ENCODE data around the gene PTPRK. TPM values are rescaled to one million over a fixed set of nuclear protein-coding genes. Genes with fewer than 3 reads are reported as not detected.

The PTPRK gene
- polyA plus RNA-seq, 3 donors: 52.1 to 55.4 (median 54.4) TPM

DNA sequence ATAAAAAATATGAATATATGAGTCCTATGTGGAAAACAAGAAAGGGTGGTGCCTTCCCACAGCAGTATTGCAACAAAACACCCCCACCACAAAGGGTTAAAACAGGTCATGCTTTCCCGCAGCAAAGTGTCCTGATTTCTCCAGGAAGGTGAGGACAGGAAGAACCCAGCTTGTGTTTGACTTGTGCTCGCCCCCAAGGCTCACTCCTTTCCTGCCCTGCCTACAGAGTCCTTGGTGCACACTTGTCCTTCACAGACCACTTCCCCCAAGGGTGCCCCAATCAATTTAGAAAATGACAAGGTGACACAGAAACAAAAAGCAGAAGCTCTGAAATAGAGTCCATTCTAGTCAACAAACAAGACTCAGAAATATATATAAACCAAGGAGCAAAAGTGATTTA is 237.4 kb downstream of the PTPRK start:
- DNase-seq (ENCODE audit: extremely low read depth in 1 of 11, low read depth in 9 of 11, low spot score in 4 of 11): no peak

DNA sequence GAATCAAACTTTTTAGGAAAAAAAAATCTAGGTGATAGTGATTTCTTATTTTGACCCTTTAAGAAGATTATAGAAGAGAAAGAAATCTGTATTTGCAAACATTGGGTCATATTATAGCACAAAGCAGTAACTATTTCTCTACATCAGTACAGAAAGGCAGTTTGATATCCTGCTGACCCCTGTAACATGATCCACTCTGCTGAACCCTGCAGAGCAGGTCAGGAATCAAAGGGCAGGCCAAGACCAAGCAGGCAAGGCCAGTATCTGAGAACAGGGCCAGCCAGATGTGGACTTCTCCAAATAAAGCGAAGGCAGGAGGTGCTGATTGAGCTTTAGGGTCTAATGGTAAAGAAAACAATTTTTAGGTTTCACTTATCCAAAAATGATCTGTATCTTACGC is 239.4 kb downstream of the PTPRK start:
- no peak for DNase-seq (ENCODE audit: extremely low read depth in 1 of 11, low read depth in 9 of 11, low spot score in 4 of 11)

DNA sequence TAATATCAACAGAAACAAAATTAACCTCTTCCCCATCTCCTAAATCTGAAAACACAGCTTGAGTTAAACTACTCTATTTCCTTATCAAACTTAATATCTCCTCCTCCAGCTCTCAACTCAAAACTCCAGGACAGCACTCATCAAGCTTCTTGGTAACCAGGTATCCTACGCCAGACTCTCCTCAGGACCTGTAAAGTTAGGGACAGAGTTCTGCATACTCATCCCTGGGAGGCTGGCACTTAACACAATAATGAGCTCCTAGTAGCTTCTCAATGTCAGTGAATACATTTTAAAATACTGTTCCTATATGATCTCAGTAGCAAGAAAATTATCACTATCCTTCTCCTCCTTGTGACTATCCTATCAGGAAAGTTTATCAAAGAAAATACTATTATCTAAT is 240.3 kb downstream of the PTPRK start:
- no peak for DNase-seq (ENCODE audit: extremely low read depth in 1 of 11, low read depth in 9 of 11, low spot score in 4 of 11)

DNA sequence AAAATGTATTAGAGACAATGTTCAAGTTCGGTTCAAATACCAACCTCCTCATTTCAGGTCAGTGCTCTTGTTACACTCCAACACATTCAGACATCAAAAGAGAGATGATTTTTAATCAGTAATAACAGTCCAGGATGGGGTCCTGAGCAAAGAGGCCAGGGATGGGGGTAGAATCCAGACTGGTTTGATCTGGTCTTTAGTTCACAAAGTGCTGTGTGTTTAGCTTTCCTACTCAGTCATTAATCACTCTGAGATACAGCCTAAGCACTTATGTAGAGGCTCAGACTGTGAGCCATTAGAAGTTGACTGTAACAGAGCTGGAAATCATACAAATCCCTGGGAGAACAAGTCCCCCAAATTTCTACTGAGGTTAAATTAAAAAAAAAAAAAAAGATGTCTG is 241.6 kb downstream of the PTPRK start:
- DNase-seq (ENCODE audit: extremely low read depth in 1 of 11, low read depth in 9 of 11, low spot score in 4 of 11): peak in 8 of 11 donors; percentile 2 to 13 (median 6)

DNA sequence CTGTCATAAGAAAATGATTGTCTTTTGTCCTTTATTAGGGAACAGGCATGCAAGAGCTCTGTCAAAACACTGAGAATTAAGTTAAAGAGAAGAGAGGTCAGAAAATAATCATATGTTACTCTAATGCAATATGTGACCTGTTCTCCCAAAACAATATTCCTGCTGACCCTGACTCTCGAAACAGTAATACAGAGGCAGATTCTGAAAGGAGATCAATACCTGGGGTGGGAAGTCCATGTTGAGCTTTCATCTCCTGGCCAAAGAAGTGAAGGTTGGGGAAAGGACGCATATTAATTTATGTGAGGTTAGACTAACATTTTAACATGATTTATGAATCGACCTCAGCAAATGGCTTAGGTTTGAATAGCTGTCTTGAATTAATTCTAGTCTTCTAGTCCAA is 243.0 kb downstream of the PTPRK start:
- DNase-seq (ENCODE audit: extremely low read depth in 1 of 11, low read depth in 9 of 11, low spot score in 4 of 11): no peak

DNA sequence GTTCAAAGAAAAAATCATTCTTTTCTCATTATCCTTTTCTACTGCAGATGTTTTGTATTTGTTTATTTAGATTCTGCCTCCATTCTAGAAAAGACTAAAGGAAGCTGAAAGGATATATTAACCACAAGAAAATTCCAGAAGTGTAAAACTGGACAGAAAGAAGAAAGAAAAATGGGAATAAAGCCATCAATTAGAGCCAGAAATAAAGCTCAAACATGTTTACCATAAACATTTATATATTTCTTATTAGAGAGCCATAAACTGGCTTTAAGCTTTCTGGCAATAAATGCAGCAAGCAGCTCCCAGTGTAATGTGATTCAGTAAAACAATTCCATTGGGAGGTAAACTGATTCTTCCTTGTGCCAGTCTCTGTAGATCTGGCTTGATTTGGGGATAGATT is 244.1 kb downstream of the PTPRK start:
- no peak for DNase-seq (ENCODE audit: extremely low read depth in 1 of 11, low read depth in 9 of 11, low spot score in 4 of 11)

DNA sequence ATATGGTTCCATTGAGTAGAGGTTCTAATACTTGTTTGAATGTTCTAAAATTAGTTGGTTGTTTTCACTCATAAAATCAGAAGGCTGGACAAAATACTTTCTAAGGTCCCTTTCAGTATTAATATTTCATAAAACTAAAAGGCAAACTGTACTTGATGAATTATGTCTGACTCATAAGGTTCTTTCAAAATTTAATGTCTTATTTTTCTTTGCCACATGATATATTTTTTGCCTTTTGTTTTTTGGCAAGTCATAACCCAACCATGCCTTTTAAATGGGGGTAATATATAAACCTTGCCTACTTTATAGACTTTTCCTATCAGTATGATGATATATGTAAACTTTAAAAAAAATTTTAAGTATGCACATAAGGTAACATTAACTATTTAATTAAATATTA is 244.7 kb downstream of the PTPRK start:
- no peak for DNase-seq (ENCODE audit: extremely low read depth in 1 of 11, low read depth in 9 of 11, low spot score in 4 of 11)

DNA sequence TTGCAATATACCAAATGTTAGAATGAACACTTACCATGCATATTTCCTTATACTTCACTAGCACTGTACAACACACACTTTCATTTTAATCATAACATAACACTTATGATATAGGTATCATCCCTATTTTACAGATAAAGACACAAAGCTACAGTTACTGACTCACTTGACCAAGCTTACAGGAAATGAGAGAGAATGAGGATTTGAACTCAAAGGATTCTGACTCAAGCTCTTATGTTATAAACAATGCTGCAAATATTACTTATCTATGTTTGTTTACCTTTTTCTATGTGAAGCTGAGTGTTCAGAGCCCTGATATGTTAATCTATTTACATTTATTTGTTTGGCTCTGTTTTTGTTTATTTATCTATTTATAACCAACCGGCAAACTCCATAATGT is 245.4 kb downstream of the PTPRK start:
- DNase-seq (ENCODE audit: extremely low read depth in 1 of 11, low read depth in 9 of 11, low spot score in 4 of 11): no peak

DNA sequence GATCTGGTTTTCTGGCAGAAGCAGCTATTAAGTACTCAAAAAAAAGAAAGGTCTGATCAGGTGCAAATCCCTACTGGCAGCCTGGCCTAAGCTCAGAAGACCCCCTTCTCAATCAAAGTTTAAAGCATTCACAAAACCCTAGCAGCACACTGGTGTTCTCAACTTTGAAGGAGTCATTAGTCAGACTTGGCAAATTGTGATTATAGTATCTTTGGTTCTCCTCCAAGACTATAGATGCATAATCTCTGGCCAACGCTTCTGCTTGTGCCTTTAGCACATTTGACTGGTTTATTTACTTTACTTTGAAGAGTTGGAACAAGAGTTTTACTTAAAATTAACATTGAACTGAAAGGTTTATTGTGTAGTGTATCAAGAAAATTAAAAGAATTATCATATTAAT is 248.9 kb downstream of the PTPRK start:
- no peak for DNase-seq (ENCODE audit: extremely low read depth in 1 of 11, low read depth in 9 of 11, low spot score in 4 of 11)

DNA sequence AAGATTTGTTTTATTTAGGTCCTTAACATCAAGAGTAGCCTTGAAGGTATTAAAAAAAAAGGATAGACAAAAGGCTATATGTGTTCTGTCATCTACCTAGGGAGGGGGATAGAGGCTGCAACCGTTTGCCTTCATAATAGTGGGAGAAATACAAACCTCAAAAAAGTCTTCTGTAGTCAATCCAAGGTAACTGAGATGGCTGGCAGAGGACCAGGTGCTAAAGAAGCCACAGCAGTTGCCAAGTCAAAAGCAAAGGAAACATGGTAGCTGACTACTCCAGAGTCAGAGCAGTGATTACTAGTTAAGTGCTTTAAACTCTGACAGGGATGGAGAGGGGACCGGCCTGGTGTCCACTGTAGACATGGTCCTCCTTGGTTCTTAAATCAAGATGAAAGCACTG is 249.4 kb downstream of the PTPRK start:
- no peak for DNase-seq (ENCODE audit: extremely low read depth in 1 of 11, low read depth in 9 of 11, low spot score in 4 of 11)

DNA sequence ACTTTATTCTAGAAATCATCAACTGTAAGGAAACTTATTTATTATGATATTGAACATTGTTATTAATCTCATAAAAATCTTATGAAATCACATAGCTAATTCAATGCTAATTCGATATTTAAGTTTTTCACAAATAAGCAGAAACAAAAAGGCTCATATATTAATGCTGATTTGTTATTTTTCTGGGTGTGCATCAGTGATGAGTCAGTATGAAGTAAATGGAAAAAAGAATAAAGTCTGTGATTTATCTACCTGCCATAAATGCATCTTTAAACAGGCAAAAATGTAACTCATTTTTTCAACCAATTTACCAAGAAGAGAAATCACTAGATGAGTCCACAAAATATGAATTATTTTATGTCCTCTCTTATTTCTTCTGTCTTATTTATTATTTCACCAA is 253.5 kb downstream of the PTPRK start:
- DNase-seq (ENCODE audit: extremely low read depth in 1 of 11, low read depth in 9 of 11, low spot score in 4 of 11): no peak

DNA sequence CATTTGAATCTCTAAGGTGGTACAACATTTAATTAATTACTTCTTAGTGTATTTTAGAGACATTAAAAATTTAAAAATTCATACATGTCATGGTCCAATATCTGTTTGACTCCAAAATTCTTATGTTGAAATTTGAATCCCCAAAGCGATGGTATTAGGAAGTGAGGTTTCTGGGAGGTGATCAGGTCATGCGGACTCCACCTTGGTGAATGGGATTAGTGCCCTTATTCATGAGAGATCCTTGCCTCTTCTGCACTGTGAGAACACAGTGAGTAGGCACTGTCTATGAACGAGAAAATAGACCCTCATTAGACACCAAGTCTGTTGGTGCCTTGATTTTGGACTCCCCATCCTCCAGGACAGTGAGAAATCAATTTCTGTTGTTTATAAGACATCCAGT is 254.7 kb downstream of the PTPRK start:
- no peak for DNase-seq (ENCODE audit: extremely low read depth in 1 of 11, low read depth in 9 of 11, low spot score in 4 of 11)

DNA sequence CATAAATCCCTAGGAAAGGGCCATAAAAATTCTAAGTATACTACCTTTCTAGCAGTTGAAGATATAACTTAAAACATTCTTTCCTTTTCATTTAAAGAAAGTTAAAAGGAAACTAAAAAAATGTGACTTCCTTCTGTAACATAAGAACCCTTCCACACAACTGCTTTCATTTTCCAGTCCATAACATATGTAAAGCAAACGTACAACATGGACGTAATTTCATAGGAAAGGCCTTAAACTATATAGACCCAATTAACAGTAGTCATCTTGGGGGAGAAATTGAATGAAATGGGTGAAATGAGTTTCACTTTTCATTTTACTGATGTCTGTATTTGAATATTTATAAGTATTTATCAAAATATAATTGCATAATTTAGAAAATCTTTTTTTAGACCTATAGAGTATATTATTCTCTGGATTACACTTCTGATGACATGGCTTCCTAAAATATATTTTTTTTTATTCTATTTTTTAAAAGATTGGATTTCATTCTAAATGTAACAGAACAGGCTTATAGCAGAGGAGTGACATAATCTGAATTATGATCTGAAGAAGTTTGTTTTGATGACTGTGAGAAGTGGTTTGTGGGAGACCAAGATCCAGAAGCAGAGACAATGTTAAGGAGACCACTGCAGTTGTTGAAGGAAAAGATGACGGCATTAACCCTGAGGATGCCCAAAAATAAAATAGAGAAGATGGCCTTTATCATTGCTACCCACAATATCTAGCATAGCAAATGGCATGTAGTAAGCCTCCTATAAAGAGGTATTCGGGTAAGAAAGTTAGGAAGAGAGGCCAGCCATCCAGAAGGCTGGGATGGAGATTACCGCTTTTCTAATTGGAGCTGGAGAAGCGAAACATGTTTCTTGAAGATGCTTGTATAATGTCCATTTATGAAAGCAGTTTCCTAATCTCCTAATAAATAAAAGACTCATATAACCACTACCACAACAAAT is 260.4 kb downstream of the PTPRK start:
- no peak for DNase-seq (ENCODE audit: extremely low read depth in 1 of 11, low read depth in 9 of 11, low spot score in 4 of 11)

DNA sequence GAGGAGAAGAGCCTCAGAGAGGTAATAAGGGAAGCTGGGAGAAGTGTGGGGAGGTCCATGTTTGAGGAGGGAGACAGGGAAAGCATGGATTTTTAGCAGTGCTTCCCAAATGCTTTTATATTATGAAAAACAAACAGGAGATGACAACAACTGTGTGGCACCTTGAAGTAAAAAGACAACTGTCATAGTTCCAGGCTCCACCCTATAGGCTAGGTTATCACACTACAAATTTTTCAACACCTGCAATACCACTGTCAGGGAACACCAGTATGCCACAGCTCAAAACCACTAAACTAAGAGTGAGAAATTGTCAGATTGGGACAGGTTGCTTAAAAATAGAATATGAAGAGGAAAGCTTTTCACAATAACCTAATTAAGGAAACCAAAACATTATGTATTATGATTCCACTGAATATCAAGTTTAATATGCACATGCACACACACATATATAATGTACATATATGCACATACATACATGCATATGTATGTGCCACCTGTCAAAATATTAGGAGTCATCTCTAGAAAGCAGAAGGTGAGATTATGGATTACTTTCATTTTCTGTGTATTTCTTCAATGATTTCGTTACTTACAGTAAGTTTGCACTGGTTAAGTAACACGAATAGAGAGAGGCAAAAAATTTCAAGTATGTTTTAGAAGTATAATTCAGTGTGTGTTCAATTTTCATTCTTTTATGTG is 261.2 kb downstream of the PTPRK start:
- DNase-seq (ENCODE audit: extremely low read depth in 1 of 11, low read depth in 9 of 11, low spot score in 4 of 11): no peak

DNA sequence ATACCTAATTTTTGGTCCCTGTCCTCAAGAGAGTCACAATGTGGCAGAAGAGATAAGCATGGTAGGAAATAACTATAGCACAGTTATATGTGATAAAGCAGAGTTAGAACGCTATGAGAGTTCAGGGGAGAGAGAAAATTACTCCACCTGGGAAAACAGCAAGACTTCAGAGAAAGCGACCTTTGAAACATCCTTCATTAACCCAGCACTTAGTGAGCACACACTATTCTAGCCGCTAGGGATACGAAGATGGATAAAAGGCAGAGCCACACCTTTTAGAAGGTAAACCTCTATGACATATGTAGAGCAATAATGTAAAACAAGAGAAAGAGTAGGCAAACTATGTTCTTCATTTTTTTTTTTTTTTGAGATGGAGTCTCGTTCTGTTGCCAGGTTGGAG is 264.3 kb downstream of the PTPRK start:
- DNase-seq (ENCODE audit: extremely low read depth in 1 of 11, low read depth in 9 of 11, low spot score in 4 of 11): no peak

DNA sequence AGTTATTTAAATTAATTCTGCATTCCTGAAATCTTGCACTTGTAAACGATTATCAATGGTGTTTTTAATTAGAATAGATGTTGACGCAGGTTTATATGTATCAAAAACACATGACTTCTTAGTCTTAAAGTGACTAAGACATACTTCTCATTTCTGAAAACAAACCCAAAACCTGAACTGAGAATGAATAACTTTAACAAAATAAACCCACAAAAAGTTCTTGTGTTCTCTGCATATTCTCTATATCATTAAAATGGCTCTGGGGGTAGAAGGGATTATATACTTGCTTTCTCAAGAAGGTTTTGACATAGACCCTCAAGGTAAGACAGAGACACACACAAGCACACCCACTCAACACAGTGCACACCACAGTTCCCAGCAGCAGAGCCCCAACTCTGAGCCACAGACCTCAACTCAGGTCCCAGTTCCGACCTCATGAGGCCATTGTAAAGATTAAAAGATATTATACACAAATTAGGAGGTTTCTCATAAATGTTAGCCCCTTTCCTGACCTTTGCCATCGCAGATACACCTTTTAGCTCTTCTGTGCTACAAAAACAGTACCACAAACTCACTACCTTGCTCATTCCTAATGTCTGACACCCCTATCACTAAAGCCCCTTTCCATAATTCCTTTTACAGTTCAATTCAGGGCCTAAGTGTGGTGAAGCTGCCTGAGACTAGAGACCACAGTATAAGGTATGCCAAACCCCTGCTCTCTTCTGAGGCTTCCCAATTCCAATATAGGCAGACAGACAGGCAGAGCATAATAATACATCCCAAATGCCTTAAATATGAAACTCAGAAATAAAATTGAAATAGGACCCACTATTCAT is 267.8 kb downstream of the PTPRK start:
- DNase-seq (ENCODE audit: extremely low read depth in 1 of 11, low read depth in 9 of 11, low spot score in 4 of 11): no peak

DNA sequence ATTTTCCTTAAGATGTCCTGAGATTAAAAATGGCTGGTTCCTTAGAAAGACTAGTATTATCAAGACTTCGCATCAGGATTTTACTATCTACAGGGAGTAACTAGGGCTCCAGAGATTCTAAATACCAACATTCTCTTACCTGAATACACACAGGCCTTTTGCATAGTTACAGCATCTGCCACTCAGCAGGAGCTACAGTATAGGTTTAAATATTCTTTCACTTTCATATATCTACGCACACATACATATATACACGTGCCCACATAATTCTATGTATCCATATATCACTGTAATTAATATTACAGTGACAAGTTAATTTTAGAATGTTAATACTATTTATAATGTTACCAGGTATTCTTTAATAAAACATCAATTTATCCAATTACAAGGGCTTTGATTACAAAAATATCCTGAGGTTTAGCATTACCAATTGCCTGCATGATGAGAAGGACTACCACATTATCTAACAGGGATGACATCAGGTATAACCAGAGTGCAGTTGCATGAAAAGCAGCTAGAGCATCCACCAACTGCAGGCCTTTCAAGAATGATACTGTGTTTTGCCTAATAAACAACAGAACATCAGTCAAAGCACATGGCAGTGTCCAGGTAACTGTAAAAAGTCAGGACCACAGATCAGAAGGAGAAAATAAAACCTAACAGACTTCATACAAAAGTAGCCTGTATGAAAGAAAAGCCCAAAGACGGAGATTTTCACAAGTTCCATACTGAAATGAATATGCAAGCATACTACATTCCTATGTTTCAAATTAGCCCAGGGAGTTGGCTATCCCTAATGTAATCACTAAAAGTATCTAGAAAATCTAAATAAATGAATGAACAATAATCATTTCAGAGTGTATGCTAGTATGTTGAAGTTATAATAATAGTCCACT is 268.7 kb downstream of the PTPRK start:
- no peak for DNase-seq (ENCODE audit: extremely low read depth in 1 of 11, low read depth in 9 of 11, low spot score in 4 of 11)

DNA sequence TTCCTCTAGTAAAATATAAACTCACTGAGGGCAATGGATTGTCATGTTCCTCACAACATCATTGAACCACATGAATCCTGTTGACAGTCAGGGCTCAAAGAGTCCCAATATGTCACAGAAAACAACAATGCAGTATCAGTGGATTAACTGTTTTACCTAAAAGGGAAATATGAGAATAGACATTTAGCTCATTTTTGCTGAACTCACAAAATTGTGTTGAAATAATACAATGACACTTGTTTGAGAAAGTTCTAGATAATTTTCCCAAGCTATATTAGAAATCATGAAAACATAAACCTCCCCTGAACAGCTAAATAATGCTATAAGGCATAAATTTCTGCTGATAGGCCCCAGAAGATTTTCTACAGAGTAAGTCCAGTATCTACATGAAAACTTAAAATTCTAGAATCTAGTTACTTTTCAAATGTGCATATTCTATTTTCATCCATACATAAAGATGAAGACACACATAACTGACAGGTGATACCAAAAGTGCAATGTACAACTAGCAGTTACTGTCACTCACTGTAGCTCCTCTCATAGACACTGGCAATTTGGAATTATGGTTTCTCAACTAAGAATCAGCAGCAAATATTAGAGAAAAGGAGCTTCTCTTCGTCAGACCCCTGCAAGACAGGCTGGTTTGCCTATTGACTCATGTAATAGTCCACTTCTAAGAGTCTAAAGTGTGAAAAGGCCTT is 269.9 kb downstream of the PTPRK start:
- DNase-seq (ENCODE audit: extremely low read depth in 1 of 11, low read depth in 9 of 11, low spot score in 4 of 11): no peak
